Activated CD8-positive, alpha-beta memory T cell treated with anti-CD3 and anti-CD28 coated beads, Interleukin-2, amount 10 ng/mL, durations not matched to agents 7 days and 5 days (primary cell): ENCODE measurements around the gene CRYBB1. TPM values are rescaled to one million over a fixed set of nuclear protein-coding genes. Genes with fewer than 3 reads are reported as not detected.

Source experiments
- ATAC-seq: fragments of 150-1000 bp; cut with Tn5 transposase; one replicate; pipeline ENCODE4 v1.10.0; 2021; ENCODE audit warnings: moderate library complexity
- CTCF ChIA-PET: fragments of 350-600 bp; sonication (Branson Sonifier 250); formaldehyde crosslinking; loops from one replicate; lab custom pipeline; 2021; ENCODE audit warnings: antibody characterized with exemption; lab: Charles Lee
- DNase-seq: peaks from one replicate; pipeline ENCODE4 v3.0.0-alpha.2; 2020
- H3K27ac Mint-ChIP-seq: one replicate; pipeline ENCODE4 v1.8.0; 2021; ENCODE audit warnings: mild to moderate bottlenecking, mixed read lengths
- H3K27me3 Mint-ChIP-seq: one replicate; pipeline ENCODE4 v1.8.0; 2021; ENCODE audit warnings: mixed read lengths
- H3K36me3 Mint-ChIP-seq: one replicate; pipeline ENCODE4 v1.8.0; 2021; ENCODE audit warnings: mild to moderate bottlenecking, mixed read lengths
- H3K4me1 Mint-ChIP-seq: one replicate; pipeline ENCODE4 v1.8.0; 2021; ENCODE audit warnings: mixed read lengths
- H3K4me3 Mint-ChIP-seq: one replicate; pipeline ENCODE4 v1.8.0; 2021; ENCODE audit warnings: mild to moderate bottlenecking, moderate library complexity, mixed read lengths
- H3K9me3 Mint-ChIP-seq: one replicate; pipeline ENCODE4 v1.8.0; 2022; ENCODE audit warnings: low read depth, mixed read lengths
- total RNA-seq, 2 experiments: library from RNA; stranded (reverse); gene quantifications; one replicate each; pipeline ENCODE4 v1.2.3, GENCODE V29; 2021

CRYBB1 gene
- total RNA-seq, 2 experiments from 2014 or later: 0.38 TPM; not detected in 1

DNA sequence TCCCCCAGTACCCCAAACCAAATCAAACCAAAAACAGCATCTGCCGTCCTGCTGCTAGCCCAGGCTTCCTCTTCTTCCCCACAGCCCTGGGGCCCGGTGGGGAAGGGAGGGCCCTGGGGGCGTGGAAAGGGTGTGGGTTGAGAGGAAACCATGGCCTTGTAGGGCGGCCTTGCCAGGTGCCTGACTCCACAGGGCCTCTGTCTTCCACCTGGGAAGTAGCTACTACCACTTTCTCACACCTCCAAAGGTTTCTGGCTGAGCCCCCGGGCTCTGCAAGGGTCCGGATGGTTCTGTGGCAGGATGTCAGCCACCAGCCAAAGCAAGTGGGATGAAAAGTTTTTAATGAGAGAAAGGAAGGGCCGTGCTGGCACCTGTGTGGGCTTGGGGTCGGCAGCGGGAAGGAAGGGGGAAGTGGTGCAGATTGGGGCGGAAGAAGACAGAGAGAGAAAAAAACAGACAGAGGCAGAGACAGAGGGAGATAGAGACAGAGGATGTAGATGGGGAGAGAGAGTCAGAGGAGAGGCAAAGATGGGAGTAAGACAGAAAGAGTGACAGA, 38.4 kb downstream of the CRYBB1 start:
- Mint-ChIP-seq H3K27ac (peak overlapping the region; percentile 98), H3K9me3 (no peaks in the 10 kb centered on the region), H3K27me3 (no peaks in the 10 kb centered on the region), H3K4me3 (peak overlapping the region; percentile 76), H3K4me1 (peaks cover 68% of the 10 kb centered on the region), H3K36me3 (peaks cover 43% of the 10 kb centered on the region)
- DNase-seq: peak; percentile 88
- CTCF ChIA-PET: interaction anchor here (0.9 to 1.3 kb wide), 5 partner anchors 10 to 63 kb away, joined by 3 to 6 read pairs (median 3); no protein-coding TSS in a partner anchor
- peak; percentile 97 for ATAC-seq

DNA sequence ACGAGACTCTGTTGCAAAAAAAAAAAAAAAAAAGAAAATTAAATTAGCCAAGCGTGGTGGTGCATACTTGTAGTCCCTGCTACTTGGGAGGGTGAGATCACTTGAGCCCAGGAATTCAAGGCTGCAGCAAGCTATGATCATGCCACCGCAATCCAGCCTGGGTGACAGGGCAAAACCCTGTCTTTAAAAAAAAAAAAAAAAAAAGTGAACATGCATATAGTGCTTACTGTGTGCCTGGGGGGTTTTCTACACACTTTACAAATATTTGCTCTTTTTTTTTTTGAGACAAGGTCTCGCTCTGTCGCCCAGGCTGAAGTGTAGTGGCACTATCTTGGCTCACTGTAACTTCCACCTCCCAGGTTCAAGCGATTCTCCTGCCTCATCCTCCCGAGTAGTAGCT, 40.7 kb downstream of the CRYBB1 start:
- Mint-ChIP-seq H3K27ac (no peak overlapping the region), H3K9me3 (no peaks in the 10 kb centered on the region), H3K4me3 (no peak overlapping the region), H3K27me3 (no peaks in the 10 kb centered on the region), H3K4me1 (peaks cover 69% of the 10 kb centered on the region), H3K36me3 (peaks cover 38% of the 10 kb centered on the region)
- no peak for ATAC-seq
- no peak for DNase-seq
- CTCF ChIA-PET: interaction anchor here (0.7 to 2.0 kb wide), 5 partner anchors 29 to 110 kb away, joined by 3 to 6 read pairs (median 3); no protein-coding TSS in a partner anchor

DNA sequence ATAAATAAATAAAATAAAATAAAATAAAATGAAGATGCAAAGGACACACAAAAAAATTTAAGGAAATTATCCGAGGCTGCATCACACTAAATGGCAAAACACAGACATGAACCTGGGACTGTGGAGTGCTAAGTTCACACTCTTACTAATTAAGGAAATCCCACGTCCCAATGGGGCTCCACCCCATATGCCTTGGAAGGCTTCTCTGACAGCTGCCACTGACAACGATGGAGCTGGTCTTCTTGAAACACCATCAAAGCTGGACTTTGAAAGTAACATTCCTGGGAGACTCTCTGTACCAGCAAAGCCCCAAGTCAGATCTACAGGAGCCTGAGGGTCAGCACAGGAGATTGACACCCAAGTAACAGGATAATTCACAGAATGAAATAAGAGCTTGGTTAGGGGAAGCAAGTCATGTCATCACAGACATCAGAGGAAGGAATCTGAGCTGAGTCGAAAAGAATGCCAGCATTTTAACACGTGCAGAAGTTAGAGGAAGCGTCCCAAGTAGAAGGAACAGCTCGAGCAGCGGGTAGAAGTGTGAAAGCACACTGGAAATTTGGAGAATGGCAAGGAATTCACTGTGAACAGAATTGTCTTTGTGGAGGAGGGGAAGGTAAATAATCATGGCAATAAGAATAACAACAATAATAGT, 41.7 kb downstream of the CRYBB1 start:
- Mint-ChIP-seq H3K27ac (no peak overlapping the region), H3K4me1 (peaks cover 66% of the 10 kb centered on the region), H3K36me3 (peaks cover 34% of the 10 kb centered on the region), H3K27me3 (no peaks in the 10 kb centered on the region), H3K4me3 (no peak overlapping the region), H3K9me3 (no peaks in the 10 kb centered on the region)
- DNase-seq (no peak), ATAC-seq (no peak)
- CTCF ChIA-PET: interaction anchor here (1.3 to 2.0 kb wide), 2 partner anchors 66 to 73 kb away, joined by 3 to 6 read pairs; no protein-coding TSS in a partner anchor

DNA sequence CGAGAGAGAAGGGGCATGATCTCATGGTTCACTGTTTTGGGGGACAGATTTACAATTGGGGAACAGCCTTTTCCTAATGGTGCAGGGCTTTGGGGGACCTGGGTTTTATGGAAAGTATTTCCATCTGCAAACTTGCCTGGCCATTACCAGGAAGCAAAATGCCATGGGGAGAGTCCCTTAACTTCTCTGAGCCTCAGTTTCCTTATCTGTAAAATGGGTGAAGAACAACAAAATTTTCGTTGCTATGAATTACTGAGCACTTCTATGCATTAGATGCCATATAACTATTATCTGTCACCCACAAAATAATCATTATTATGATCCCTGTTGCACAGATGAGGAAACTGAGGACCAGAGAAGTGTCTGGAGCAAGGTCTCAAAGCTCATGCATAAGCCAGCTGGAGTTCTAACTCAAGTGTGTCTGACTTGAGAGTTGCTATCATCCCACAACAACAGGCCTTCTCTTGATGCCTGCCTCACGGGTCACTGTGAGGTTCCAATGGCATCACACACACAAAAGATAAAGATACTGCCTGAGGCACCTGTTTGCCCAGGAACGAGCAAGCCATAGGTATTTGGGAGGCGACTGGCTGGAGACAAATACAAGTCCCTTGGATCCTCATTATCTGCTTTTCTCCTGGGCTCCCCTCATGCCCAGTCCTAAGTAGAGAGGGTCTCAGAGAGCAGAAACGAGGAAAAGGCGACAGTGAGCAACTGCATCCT, 43.7 kb downstream of the CRYBB1 start:
- Mint-ChIP-seq H3K9me3 (no peaks in the 10 kb centered on the region), H3K27ac (no peak overlapping the region), H3K36me3 (peaks cover 33% of the 10 kb centered on the region), H3K4me3 (no peak overlapping the region), H3K4me1 (peaks cover 59% of the 10 kb centered on the region), H3K27me3 (no peaks in the 10 kb centered on the region)
- CTCF ChIA-PET: interaction anchor here (1.5 kb wide), 1 partner anchor 10 kb away, joined by 4 read pairs; no protein-coding TSS in a partner anchor
- no peak for DNase-seq
- ATAC-seq: no peak

DNA sequence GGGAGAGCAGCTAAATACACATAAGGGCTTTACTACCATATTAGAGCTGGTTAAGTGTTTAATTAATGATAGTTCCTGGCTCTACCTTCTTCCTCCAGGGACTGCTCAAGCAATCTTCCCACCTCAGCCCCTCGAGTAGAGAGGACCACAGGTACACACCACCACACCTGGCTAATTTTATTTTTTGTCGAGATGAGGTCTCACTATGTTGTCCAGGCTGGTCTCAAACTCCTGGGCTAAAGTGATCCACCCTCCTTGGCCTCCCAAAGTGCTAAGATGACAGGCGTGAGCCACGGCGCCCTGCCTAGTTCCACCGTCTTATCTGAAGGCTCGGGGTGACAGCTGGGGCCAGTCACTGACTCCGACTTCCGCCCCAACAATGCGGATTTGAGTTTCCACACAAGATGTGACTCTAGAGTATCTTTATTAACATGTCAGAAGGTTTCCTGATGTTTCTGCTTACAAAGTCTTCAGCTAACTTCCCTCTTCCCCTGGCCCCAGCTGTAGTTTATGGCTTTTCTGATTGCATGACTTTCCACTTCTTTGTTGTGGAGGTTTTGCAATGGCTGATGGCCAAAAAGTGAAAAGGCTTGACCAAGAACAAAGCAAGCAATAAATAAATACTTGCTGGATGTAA, 44.7 kb downstream of the CRYBB1 start:
- Mint-ChIP-seq H3K36me3 (peaks cover 35% of the 10 kb centered on the region), H3K4me1 (peaks cover 58% of the 10 kb centered on the region), H3K9me3 (no peaks in the 10 kb centered on the region), H3K4me3 (no peak overlapping the region), H3K27me3 (no peaks in the 10 kb centered on the region), H3K27ac (no peak overlapping the region)
- CTCF ChIA-PET: interaction anchor here (1.5 kb wide), 1 partner anchor 11 kb away, joined by 4 read pairs; no protein-coding TSS in a partner anchor
- no peak for DNase-seq
- no peak for ATAC-seq

DNA sequence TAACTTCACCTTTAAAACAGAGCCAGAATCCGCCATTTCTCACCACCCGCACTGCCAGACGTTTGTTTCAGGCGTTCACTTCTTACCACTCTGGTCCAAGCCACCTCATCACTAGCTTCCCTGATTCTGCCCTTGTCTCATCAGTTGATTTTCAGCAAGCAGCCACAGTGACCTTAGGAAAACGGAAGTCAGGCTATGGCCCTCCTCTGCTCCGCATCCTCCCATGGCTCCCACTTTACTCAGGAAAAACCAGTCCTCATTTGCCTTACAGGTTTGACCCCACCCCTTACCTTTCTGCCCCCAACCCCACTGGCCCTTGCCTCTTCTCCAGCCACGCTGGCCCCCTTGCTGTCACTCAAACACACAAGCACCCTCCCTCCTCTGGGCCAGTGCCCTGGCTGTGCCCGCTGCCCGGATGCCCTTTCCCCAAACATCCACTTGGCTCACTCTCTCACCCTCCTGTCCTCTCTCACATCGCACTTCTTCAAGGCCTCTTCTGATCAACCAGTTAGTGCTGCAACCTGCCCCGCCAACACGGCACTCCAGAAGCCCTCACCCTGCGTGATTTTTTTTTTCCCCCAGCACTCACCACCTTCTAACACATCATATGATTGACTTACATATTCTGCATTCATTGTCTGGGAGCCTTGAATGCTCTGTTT, 46.8 kb downstream of the CRYBB1 start:
- H3K36me3 Mint-ChIP-seq: peaks cover 30% of the 10 kb centered on the region
- no peak overlapping the region for H3K4me3 Mint-ChIP-seq
- no peak for ATAC-seq
- CTCF ChIA-PET: no interaction called here
- DNase-seq: no peak
- no peaks in the 10 kb centered on the region for H3K9me3 Mint-ChIP-seq
- no peak overlapping the region for H3K27ac Mint-ChIP-seq
- H3K27me3 Mint-ChIP-seq: no peaks in the 10 kb centered on the region
- peaks cover 67% of the 10 kb centered on the region for H3K4me1 Mint-ChIP-seq

DNA sequence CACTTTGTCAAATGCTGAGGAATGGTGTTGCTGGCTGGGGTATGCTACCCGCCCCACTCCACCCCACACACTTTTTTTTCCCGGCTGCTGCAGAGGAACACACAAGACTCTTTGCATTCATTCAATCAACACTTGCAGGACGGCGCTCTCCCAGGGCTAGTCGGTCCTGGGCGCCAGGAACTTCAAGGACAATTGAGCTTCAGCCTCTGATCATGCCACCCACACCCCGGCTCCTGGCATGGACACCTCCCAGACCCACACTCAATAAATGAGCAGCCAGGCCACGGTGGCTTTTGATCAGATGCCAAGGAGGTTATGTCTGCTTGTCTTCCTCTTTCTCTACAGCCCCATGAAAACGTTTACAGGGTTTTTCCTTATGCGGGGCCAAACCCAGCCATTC, 47.7 kb downstream of the CRYBB1 start:
- no peak overlapping the region for H3K4me3 Mint-ChIP-seq
- peak overlapping the region; percentile 19 for H3K27ac Mint-ChIP-seq
- peaks cover 29% of the 10 kb centered on the region for H3K36me3 Mint-ChIP-seq
- DNase-seq: no peak
- no peaks in the 10 kb centered on the region for H3K27me3 Mint-ChIP-seq
- ATAC-seq: no peak
- CTCF ChIA-PET: interaction anchor here (1.0 to 1.3 kb wide), 2 partner anchors 15 to 102 kb away, joined by 3 read pairs; no protein-coding TSS in a partner anchor
- H3K4me1 Mint-ChIP-seq: peaks cover 70% of the 10 kb centered on the region
- H3K9me3 Mint-ChIP-seq: no peaks in the 10 kb centered on the region

DNA sequence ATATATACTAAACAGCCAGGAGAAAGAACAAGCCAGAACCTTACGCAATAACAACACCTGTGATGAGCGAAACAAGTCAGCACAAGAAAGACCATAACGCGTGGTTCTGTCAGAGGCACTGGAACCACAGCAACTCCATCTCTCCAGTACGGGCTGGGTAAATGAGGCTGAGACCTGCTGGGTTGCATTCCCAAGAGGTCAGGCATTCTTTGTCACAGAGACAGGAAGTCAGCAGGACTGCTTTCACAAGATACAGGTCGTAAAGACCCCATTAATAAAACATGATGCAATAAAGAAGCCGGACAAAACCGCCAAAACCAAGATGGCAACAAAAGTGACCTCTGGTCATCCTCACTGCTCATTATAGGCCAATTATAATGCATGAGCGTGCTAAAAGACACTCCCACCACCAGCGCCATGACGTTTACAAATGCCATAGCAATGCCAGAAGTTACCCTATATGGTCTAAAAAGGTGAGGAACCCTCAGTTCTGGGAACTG, 49.6 kb downstream of the CRYBB1 start:
- Mint-ChIP-seq H3K4me1 (peaks cover 69% of the 10 kb centered on the region), H3K9me3 (no peaks in the 10 kb centered on the region), H3K4me3 (no peak overlapping the region), H3K27me3 (no peaks in the 10 kb centered on the region), H3K36me3 (peaks cover 27% of the 10 kb centered on the region), H3K27ac (no peak overlapping the region)
- no peak for DNase-seq
- CTCF ChIA-PET: no interaction called here
- no peak for ATAC-seq

DNA sequence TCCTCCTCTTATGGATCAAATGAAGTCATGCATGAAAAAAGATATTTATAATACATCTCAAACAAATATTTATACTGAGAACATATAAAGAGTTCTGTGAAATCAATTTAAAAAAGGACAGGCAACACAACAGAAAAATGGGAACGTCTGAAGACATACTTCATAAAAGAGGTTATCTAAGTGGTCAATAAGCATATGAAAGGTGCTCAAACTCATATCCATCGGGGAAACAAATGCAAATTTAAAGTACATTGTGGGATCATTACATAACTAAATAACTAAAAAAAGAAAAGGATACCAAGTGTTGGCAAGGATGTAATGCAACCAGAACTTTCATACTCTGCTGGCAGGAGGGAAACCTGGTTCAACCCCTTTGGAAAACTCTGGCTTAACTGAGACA, 50.2 kb downstream of the CRYBB1 start:
- H3K27ac Mint-ChIP-seq: no peak overlapping the region
- ATAC-seq (no peak), DNase-seq (no peak)
- H3K9me3 Mint-ChIP-seq: no peaks in the 10 kb centered on the region
- no peak overlapping the region for H3K4me3 Mint-ChIP-seq
- CTCF ChIA-PET: no interaction called here
- H3K27me3 Mint-ChIP-seq: no peaks in the 10 kb centered on the region
- H3K4me1 Mint-ChIP-seq: peaks cover 65% of the 10 kb centered on the region
- peaks cover 25% of the 10 kb centered on the region for H3K36me3 Mint-ChIP-seq

DNA sequence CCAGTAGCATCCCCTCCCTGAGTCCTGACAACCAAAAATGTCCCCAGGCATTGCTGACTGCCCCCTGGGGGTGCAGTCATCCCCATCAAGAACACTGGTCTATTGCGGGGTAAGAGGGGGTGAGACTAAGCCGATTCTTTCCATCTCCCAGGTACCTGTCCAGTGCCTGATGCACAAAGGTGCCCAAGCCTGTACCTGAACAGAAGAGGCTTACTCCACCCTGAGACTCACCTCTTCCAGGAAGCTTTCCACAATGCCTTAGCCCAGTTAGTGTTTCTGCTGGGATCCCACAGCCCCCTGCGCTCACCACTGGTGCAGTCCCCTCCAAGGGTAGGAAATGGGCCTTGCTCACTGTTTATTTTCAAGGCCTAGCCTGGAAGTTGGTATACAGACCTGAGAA, 50.8 kb downstream of the CRYBB1 start:
- H3K4me1 Mint-ChIP-seq: peaks cover 62% of the 10 kb centered on the region
- CTCF ChIA-PET: no interaction called here
- no peak for ATAC-seq
- no peak overlapping the region for H3K27ac Mint-ChIP-seq
- no peaks in the 10 kb centered on the region for H3K9me3 Mint-ChIP-seq
- no peak for DNase-seq
- H3K4me3 Mint-ChIP-seq: no peak overlapping the region
- H3K36me3 Mint-ChIP-seq: peaks cover 25% of the 10 kb centered on the region
- no peaks in the 10 kb centered on the region for H3K27me3 Mint-ChIP-seq

DNA sequence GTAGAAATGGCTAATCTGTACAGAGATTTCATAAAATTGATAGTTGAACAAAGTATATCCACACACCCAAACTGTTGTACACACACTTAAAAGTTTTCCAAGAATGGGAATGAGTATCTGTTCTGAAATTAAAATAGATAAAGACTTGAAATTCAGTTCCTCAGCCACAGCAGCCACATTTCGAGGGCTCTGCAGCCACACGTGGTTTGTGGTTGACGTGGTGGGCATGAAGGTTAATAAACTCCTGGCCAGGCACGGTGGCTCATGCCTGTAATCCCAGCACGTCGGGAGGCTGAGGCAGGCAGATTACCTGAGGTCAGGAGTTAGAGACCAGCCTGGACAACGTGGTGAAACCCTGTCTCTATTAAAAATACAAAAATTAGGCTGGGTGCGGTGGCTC, 51.9 kb downstream of the CRYBB1 start:
- ATAC-seq (no peak), DNase-seq (no peak)
- CTCF ChIA-PET: no interaction called here
- Mint-ChIP-seq H3K27ac (no peak overlapping the region), H3K4me3 (no peak overlapping the region), H3K36me3 (peaks cover 20% of the 10 kb centered on the region), H3K4me1 (peaks cover 55% of the 10 kb centered on the region), H3K27me3 (no peaks in the 10 kb centered on the region), H3K9me3 (no peaks in the 10 kb centered on the region)

DNA sequence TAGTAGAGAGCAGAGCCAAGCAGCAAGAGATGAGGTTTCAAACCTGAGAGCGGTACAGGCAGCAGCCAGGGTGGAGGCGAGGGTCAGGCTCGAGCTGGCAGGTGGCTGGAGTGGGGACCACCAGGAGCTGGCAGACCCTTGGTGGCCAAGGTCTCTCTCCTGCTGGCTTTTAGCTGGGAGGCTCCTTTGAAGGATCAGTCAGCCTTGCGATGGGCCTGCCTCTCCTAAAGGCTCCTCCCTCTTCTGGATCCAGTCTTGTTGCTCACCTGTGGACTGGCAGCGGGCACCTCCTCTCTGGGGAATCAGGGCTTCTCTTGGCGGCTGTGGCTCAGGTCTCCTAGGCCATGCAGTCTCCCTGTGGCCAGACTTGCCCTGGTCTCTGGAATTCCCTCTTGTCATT, 52.6 kb downstream of the CRYBB1 start:
- H3K4me1 Mint-ChIP-seq: peaks cover 48% of the 10 kb centered on the region
- H3K9me3 Mint-ChIP-seq: no peaks in the 10 kb centered on the region
- no peak overlapping the region for H3K4me3 Mint-ChIP-seq
- H3K27ac Mint-ChIP-seq: peak overlapping the region; percentile 23
- CTCF ChIA-PET: interaction anchor here (0.6 to 1.1 kb wide), 3 partner anchors 40 to 100 kb away, joined by 3 to 4 read pairs (median 3); no protein-coding TSS in a partner anchor
- no peak for DNase-seq
- ATAC-seq: no peak
- peaks cover 16% of the 10 kb centered on the region for H3K36me3 Mint-ChIP-seq
- H3K27me3 Mint-ChIP-seq: no peaks in the 10 kb centered on the region
